HEK293T (cell line): Measurements from ENCODE around the gene GLOD5.

Experiments
- CTCF ChIA-PET: fragments of 350-600 bp; formaldehyde crosslinking; extraction: SDS; loops from one replicate; lab custom pipeline; 2021; ENCODE audit warnings: antibody characterized with exemption, inconsistent platforms; lab: Yijun Ruan, JAX
- POLR2A ChIA-PET: fragments of 350-600 bp; formaldehyde crosslinking; extraction: SDS; loops from one replicate; lab custom pipeline; 2020; ENCODE audit warnings: antibody characterized with exemption, inconsistent platforms; lab: Yijun Ruan, JAX
- DNase-seq: peaks from one replicate; pipeline ENCODE4 v3.0.0; 2012; ENCODE audit warnings: mixed read lengths; ENCODE audit errors: extremely low spot score
- ARNT ChIP-seq: fragments of 450-650 bp; IDR thresholded peaks from 2 replicates; pipeline ENCODE4 v1.6.1; 2017; ENCODE audit warnings: mild to moderate bottlenecking
- BHLHE40 ChIP-seq: fragments of 450-650 bp; IDR thresholded peaks from 2 replicates; pipeline ENCODE4 v1.6.1; 2016; ENCODE audit warnings: mild to moderate bottlenecking, moderate library complexity, borderline replicate concordance
- CTBP1 ChIP-seq: fragments of 450-650 bp; IDR thresholded peaks from 2 replicates; pipeline ENCODE4 v1.6.1; 2016; ENCODE audit warnings: borderline replicate concordance
- ELF4 ChIP-seq: fragments of 450-650 bp; IDR thresholded peaks from 2 replicates; pipeline ENCODE4 v1.6.1; 2017; ENCODE audit warnings: antibody characterized with exemption
- FOXA1 ChIP-seq: fragments of 450-650 bp; IDR thresholded peaks from 2 replicates; pipeline ENCODE4 v1.6.1; 2016; ENCODE audit warnings: mild to moderate bottlenecking
- FOXK2 ChIP-seq: fragments of 450-650 bp; IDR thresholded peaks from 2 replicates; pipeline ENCODE4 v1.6.1; 2016; ENCODE audit warnings: mild to moderate bottlenecking
- FOXM1 ChIP-seq: fragments of 450-650 bp; IDR thresholded peaks from 2 replicates; pipeline ENCODE4 v1.6.1; 2017; ENCODE audit warnings: mild to moderate bottlenecking, borderline replicate concordance
- HDGF ChIP-seq: fragments of 450-650 bp; IDR thresholded peaks from 2 replicates; pipeline ENCODE4 v1.6.1; 2017; ENCODE audit warnings: antibody characterized with exemption, borderline replicate concordance
- L3MBTL2 ChIP-seq: fragments of 450-650 bp; conservative IDR thresholded peaks from 2 replicates; pipeline ENCODE4 v1.6.1; 2016; ENCODE audit warnings: mild to moderate bottlenecking
- LEF1 ChIP-seq: fragments of 450-650 bp; IDR thresholded peaks from 2 replicates; pipeline ENCODE4 v1.6.1; 2017; ENCODE audit warnings: mild to moderate bottlenecking, borderline replicate concordance
- NFRKB ChIP-seq: fragments of 450-650 bp; IDR thresholded peaks from 2 replicates; pipeline ENCODE4 v1.6.1; 2016; ENCODE audit warnings: mild to moderate bottlenecking, moderate library complexity
- SP1 ChIP-seq: fragments of 450-650 bp; IDR thresholded peaks from 2 replicates; pipeline ENCODE4 v1.6.1; 2017
- SUZ12 ChIP-seq: fragments of 450-650 bp; IDR thresholded peaks from 2 replicates; pipeline ENCODE4 v1.6.1; 2016; ENCODE audit warnings: mild to moderate bottlenecking
- TARDBP ChIP-seq: fragments of 450-650 bp; IDR thresholded peaks from 2 replicates; pipeline ENCODE4 v1.6.1; 2016
- ZNF384 ChIP-seq: fragments of 450-650 bp; IDR thresholded peaks from 2 replicates; pipeline ENCODE4 v1.6.1; 2016
- TF ChIP-seq, protein P1 (sequence below): fragments of 450-650 bp; IDR thresholded peaks from 2 replicates; pipeline ENCODE4 v1.6.1; 2016

Gene GLOD5

DNA sequence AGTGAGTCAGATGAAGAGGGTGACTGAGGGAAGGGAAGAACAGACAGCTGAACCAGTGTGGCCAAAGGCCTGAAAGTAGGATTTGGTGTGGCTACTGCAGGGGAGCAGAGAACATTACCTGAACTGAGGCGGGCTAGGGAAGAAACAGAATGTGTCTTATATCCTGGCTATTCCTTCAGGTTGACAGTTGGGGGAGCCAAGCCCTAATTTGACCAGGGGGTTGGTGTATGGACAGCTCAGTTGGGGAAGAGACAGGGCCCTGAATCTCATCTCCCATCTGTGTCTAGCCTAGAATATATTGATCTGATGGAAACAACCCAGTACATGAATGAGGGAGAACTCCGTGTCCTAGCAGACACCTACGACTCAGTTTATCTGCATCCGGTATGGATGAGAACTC, 44.5 kb downstream of the GLOD5 start:
- TF ChIP-seq FOXM1 (no peak), L3MBTL2 (no peak), ELF4 (no peak), FOXA1 (no peak), BHLHE40 (no peak), TARDBP (no peak), NFRKB (no peak), SP1 (no peak), FOXK2 (no peak), CTBP1 (no peak)
- POLR2A ChIA-PET = interaction anchor here (0.7 kb wide), 1 partner anchor 46 kb away, joined by 3 read pairs; no protein-coding TSS in a partner anchor
- DNase-seq = no peak
- CTCF ChIA-PET = no interaction called here

DNA sequence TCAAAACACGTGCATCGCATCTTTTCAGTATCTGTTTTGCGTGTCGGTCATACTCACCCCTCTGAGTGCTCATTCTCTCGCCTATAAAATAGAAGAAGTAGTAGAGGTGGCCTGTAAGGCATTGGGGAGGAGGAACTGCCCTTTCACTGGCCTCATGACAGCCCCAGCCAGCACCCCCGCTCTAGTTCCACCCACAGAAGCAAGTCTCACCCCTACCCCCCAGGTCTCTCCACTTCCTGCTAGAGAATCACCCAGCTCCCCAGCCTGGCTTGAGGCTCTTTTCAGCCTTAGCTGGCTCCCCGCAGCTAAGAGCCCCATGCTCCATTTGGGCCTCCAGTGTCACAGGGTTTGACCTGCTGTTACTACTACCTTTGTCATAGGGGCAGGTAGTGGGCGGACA, 52.1 kb downstream of the GLOD5 start:
- ChIA-PET CTCF (no interaction called here), POLR2A (no interaction called here)
- TF ChIP-seq CTBP1 (no peak), SUZ12 (no peak), HDGF (no peak), BHLHE40 (no peak), FOXA1 (no peak), L3MBTL2 (no peak), SP1 (no peak), TARDBP (no peak), FOXM1 (no peak), FOXK2 (no peak), LEF1 (no peak), ARNT (no peak), NFRKB (no peak), ZNF384 (no peak), ELF4 (no peak)
- TF ChIP-seq, protein P1, sequence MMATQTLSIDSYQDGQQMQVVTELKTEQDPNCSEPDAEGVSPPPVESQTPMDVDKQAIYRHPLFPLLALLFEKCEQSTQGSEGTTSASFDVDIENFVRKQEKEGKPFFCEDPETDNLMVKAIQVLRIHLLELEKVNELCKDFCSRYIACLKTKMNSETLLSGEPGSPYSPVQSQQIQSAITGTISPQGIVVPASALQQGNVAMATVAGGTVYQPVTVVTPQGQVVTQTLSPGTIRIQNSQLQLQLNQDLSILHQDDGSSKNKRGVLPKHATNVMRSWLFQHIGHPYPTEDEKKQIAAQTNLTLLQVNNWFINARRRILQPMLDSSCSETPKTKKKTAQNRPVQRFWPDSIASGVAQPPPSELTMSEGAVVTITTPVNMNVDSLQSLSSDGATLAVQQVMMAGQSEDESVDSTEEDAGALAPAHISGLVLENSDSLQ = no peak
- DNase-seq = no peak

DNA sequence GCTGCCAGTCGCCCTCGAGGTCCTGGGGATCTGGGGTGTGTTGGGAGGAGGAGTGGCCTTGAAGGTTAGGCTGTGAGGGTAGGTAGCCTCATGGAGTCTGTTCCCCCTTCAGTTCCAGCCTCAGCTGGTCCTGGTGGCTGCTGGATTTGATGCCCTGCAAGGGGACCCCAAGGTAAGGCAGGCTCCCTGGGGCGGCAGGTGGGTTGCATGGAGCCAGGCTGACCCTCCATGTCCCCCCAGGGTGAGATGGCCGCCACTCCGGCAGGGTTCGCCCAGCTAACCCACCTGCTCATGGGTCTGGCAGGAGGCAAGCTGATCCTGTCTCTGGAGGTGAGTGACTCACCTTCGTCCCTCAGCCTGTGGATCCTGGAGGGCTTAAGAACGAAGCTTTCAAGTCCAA, 53.2 kb downstream of the GLOD5 start:
- no peak for DNase-seq
- ChIA-PET CTCF (no interaction called here), POLR2A (no interaction called here)
- TF ChIP-seq FOXA1 = no peak
- TF ChIP-seq L3MBTL2 = no peak
- no peak for TF ChIP-seq HDGF
- TF ChIP-seq TARDBP = no peak
- TF ChIP-seq, protein P1 = no peak
- no peak for TF ChIP-seq ELF4
- no peak for TF ChIP-seq FOXM1
- no peak for TF ChIP-seq LEF1
- no peak for TF ChIP-seq CTBP1
- no peak for TF ChIP-seq SP1

DNA sequence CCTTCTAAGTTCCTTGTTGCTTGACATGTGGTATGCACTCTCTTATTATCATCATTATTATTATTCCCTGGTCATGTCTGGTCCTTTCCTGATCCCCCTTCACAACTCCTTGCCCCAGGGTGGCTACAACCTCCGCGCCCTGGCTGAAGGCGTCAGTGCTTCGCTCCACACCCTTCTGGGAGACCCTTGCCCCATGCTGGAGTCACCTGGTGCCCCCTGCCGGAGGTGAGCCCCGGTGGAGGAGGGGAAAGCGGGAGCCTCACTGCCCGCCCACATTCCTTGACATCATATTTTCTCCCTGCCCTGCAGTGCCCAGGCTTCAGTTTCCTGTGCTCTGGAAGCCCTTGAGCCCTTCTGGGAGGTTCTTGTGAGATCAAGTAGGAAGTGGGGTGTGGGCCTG, 53.7 kb downstream of the GLOD5 start:
- TF ChIP-seq SUZ12 (no peak), ZNF384 (no peak), TARDBP (no peak), FOXK2 (no peak), SP1 (no peak), ELF4 (no peak), CTBP1 (no peak), HDGF (no peak), FOXA1 (no peak), NFRKB (no peak), L3MBTL2 (no peak), ARNT (no peak), FOXM1 (no peak), LEF1 (no peak)
- TF ChIP-seq, protein P1 = no peak
- POLR2A ChIA-PET = no interaction called here

DNA sequence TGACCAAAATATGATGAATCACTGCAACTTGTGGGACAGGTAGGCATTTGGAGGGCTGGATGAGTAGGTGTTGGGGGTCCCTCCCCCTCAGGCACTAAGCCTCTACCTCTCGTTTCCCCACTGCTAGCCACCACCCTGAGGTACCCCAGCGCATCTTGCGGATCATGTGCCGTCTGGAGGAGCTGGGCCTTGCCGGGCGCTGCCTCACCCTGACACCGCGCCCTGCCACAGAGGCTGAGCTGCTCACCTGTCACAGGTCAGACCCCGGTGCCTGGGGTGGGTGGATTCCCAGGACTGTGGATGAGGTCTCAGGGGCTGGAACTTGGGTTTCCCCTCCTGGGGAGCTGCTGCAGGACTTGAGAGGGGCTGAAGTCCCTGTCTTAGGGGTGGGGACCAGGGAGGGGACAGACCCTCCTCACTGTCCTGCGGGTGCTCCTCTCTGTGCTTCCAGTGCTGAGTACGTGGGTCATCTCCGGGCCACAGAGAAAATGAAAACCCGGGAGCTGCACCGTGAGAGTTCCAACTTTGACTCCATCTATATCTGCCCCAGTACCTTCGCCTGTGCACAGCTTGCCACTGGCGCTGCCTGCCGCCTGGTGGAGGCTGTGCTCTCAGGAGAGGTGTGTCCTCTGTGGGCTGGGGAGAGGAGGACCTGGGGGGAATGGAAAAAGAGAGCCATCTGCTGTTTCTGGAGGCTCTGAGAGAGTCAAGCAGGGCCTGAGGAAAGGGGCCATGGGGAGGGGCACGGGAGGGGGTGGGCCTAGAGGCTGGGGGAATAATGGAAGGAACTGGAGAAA, 54.7 kb downstream of the GLOD5 start:
- TF ChIP-seq, protein P1 = no peak
- no peak for TF ChIP-seq NFRKB
- TF ChIP-seq FOXK2 = no peak
- TF ChIP-seq HDGF = no peak
- TF ChIP-seq TARDBP = no peak
- TF ChIP-seq L3MBTL2 = no peak
- no peak for TF ChIP-seq FOXM1
- POLR2A ChIA-PET = no interaction called here
- CTCF ChIA-PET = no interaction called here
- no peak for DNase-seq

More for the DNA sequence above, 53.7 kb downstream of the GLOD5 start:
- no peak for DNase-seq
- CTCF ChIA-PET = no interaction called here
